Loucy (cell line): ENCODE results near the gene SLC23A2.

Source experiments
- EZH2phosphoT487 ChIP-seq: fragments of 200-600 bp; IDR thresholded peaks from 2 replicates; pipeline ENCODE4 v1.6.1; 2018; ENCODE audit warnings: antibody characterized with exemption, mild to moderate bottlenecking, moderate library complexity, borderline replicate concordance
- TF ChIP-seq, protein P1 (sequence below): fragments of 200-600 bp; sonication (generic); conservative IDR thresholded peaks from 2 replicates; pipeline ENCODE4 v1.5.1; 2014; ENCODE audit warnings: mild to moderate bottlenecking, antibody characterized with exemption, low read length

DNA sequence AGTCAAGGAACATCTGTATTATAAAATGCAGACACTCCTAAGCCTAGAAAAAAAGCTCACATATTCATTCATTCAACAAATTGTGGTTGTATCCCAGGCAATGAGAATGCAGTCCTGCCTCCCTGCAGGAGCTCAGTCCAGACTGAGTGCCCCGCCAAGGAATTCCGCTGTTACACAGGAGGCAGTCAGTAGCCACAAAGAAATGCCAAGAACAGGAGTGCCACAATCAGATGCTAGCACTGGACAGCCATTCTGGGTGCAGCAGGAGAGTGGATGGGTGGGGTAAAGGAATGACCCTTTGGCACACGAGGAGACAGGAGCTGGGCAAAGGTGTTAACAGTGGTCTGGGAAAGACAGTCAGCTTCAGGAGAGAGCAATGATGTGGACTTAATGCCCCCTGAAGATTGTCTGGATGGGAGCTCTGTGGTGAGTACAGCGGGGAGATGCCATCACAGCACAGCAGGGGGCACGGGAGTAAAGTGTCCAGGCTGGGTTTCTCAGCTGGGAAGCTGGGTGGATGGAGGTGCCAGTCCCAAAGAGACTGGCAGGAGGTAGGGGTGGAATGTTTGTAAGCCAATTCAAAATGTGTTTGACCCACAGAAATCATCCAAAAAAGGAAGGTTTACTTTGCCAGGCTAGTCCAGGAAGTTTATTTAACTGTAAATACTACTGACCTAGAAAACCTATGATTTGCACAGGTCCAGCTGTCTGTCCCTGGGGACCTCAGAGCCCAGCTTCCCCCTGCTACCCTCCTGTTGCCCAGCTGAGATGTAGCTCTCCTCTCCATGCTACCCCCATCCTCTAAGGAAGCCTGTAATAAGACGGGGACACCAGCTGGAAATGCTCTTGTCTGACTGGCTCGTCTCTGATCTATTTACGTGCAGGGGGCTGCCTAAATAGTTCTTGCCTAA lies 84.1 kb downstream of the SLC23A2 start:
- TF ChIP-seq, protein P1, sequence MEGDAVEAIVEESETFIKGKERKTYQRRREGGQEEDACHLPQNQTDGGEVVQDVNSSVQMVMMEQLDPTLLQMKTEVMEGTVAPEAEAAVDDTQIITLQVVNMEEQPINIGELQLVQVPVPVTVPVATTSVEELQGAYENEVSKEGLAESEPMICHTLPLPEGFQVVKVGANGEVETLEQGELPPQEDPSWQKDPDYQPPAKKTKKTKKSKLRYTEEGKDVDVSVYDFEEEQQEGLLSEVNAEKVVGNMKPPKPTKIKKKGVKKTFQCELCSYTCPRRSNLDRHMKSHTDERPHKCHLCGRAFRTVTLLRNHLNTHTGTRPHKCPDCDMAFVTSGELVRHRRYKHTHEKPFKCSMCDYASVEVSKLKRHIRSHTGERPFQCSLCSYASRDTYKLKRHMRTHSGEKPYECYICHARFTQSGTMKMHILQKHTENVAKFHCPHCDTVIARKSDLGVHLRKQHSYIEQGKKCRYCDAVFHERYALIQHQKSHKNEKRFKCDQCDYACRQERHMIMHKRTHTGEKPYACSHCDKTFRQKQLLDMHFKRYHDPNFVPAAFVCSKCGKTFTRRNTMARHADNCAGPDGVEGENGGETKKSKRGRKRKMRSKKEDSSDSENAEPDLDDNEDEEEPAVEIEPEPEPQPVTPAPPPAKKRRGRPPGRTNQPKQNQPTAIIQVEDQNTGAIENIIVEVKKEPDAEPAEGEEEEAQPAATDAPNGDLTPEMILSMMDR: no peak
- no peak for TF ChIP-seq EZH2phosphoT487
